Measurements from ENCODE around the gene BATF3. TPM values are rescaled to one million over a fixed set of nuclear protein-coding genes. Genes with fewer than 3 reads are reported as not detected.

The BATF3 gene
- polyA plus RNA-seq, 1 of the 3 experiments (the other 2 are of a cell fraction), result 0.76 TPM

DNA sequence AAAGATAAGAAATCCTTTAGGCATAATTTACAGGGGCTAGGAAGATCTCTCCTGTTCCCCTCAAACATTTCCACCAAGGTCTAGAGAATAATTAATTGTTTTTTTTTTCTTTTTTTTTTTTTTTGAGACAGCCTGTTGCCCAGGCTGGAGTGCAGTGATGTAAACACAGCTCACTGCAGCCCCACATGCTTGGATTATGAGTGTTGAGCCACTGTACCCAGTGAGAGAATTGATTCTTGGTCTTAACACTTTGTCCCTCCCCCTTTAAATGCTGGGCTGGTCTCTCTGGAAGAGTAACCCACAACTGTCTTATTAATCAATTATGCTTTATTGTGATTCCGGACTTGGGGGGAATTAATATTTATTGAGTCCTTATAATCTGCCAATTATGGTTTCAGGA lies 57.7 kb downstream of the BATF3 start:
- Histone ChIP-seq H3K27ac (ENCODE audit: low read depth in 2 of 2, low read length in 1 of 2) (no peak overlapping the region), H3K4me3 (ENCODE audit: low read depth in 2 of 2, low read length in 1 of 2) (no peak overlapping the region), H3K27me3 (ENCODE audit: insufficient read depth) (peaks cover 52% of the 10 kb centered on the region; the same call in 1 of the 2 replicates), H3K9me3 (no peaks in the 10 kb centered on the region), H4K20me1 (ENCODE audit: insufficient read depth) (no peaks in the 10 kb centered on the region), H3K4me2 (no peak overlapping the region), H3K9ac (no peak overlapping the region), H3F3A (replicated peaks; ENCODE audit: insufficient read depth) (no peaks in the 10 kb centered on the region), H2AFZ (ENCODE audit: low read depth) (no peak overlapping the region), H3K79me2 (ENCODE audit: insufficient read depth) (no peaks in the 10 kb centered on the region), H3K36me3 (replicated peaks in 1 of 2; ENCODE audit: control insufficient read depth in 1 of 2, insufficient read depth in 2 of 2, low read length in 1 of 2) (no peaks in the 10 kb centered on the region), H3K9me2 (no peaks in the 10 kb centered on the region), H3K4me1 (ENCODE audit: control insufficient read depth in 1 of 2, insufficient read depth in 2 of 2, low read depth in 1 of 2, low read length in 1 of 2) (peaks cover 10 to 24% of the 10 kb centered on the region in 2 experiments)
- WGBS (ENCODE audit: low lambda C conversion rate), result 90% methylated on average over 1 of the region's 1 CpG
- CTCF ChIA-PET, result interaction anchor here (2.1 kb wide), 1 partner anchor 12 kb away, joined by 7 read pairs; no protein-coding TSS in a partner anchor
- no peak for TF ChIP-seq FOXM1 (IDR thresholded peaks at IDR 0.05; ENCODE audit: low read depth)
- TF ChIP-seq SIN3A (IDR thresholded peaks at IDR 0.05; ENCODE audit: borderline replicate concordance, low read depth, low read length), result no peak
- TF ChIP-seq, protein P1, sequence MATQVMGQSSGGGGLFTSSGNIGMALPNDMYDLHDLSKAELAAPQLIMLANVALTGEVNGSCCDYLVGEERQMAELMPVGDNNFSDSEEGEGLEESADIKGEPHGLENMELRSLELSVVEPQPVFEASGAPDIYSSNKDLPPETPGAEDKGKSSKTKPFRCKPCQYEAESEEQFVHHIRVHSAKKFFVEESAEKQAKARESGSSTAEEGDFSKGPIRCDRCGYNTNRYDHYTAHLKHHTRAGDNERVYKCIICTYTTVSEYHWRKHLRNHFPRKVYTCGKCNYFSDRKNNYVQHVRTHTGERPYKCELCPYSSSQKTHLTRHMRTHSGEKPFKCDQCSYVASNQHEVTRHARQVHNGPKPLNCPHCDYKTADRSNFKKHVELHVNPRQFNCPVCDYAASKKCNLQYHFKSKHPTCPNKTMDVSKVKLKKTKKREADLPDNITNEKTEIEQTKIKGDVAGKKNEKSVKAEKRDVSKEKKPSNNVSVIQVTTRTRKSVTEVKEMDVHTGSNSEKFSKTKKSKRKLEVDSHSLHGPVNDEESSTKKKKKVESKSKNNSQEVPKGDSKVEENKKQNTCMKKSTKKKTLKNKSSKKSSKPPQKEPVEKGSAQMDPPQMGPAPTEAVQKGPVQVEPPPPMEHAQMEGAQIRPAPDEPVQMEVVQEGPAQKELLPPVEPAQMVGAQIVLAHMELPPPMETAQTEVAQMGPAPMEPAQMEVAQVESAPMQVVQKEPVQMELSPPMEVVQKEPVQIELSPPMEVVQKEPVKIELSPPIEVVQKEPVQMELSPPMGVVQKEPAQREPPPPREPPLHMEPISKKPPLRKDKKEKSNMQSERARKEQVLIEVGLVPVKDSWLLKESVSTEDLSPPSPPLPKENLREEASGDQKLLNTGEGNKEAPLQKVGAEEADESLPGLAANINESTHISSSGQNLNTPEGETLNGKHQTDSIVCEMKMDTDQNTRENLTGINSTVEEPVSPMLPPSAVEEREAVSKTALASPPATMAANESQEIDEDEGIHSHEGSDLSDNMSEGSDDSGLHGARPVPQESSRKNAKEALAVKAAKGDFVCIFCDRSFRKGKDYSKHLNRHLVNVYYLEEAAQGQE (IDR thresholded peaks at IDR 0.05; ENCODE audit: low read depth, low read length), result no peak
- no peak for TF ChIP-seq RCOR1 (IDR thresholded peaks at IDR 0.05; ENCODE audit: low read length)
- TF ChIP-seq TCF12 (IDR thresholded peaks at IDR 0.05), result no peak
- TF ChIP-seq FOXJ3 (CRISPR knock-in tag; IDR thresholded peaks at IDR 0.05), result no peak
- TF ChIP-seq GATA2 (CRISPR knock-in tag; IDR thresholded peaks at IDR 0.05), result no peak
- no peak for TF ChIP-seq EP300 (IDR thresholded peaks at IDR 0.05; ENCODE audit: borderline replicate concordance in 1 of 2, low read depth in 1 of 2, low read length in 1 of 2)
- TF ChIP-seq MXI1 (IDR thresholded peaks at IDR 0.05; ENCODE audit: low read depth, low read length), result no peak
- no peak for TF ChIP-seq TAF1 (IDR thresholded peaks at IDR 0.05; ENCODE audit: borderline replicate concordance, low read depth, low read length)
- no peak for TF ChIP-seq GABPA (IDR thresholded peaks at IDR 0.05; ENCODE audit: low read depth)
- TF ChIP-seq, protein P2, sequence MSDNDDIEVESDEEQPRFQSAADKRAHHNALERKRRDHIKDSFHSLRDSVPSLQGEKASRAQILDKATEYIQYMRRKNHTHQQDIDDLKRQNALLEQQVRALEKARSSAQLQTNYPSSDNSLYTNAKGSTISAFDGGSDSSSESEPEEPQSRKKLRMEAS (IDR thresholded peaks at IDR 0.05; ENCODE audit: low read depth), result no peak
- TF ChIP-seq MEF2A (IDR thresholded peaks at IDR 0.05; ENCODE audit: borderline replicate concordance, low read depth), result no peak
- TF ChIP-seq YY1 (IDR thresholded peaks at IDR 0.05; ENCODE audit: low read depth), result no peak
- TF ChIP-seq CTCF (IDR thresholded peaks at IDR 0.05), result no peak
- TF ChIP-seq TEAD4 (IDR thresholded peaks at IDR 0.05; ENCODE audit: borderline replicate concordance, insufficient read depth), result no peak
- no peak for TF ChIP-seq FOSL2 (IDR thresholded peaks at IDR 0.05; ENCODE audit: borderline replicate concordance, low read depth)
- POLR2A ChIA-PET, result no interaction called here
- DNase-seq, result no peak
